ENCODE results near the gene SLC25A34. TPM values are rescaled to one million over a fixed set of nuclear protein-coding genes. Genes with fewer than 3 reads are reported as not detected.

Gene SLC25A34
- total RNA-seq, 2 donors from 2014 or later: 0.23 to 1.9 TPM

GRCh38 chr1:15707239-15707925 is 28.7 kb upstream of the SLC25A34 start:
- no peak for ATAC-seq
- Mint-ChIP-seq H3K9me3 (no peaks in the 10 kb centered on the region), H3K36me3 (peaks cover 0 to 11% of the 10 kb centered on the region in 2 donors), H3K27ac (peak overlapping the region in 1 of 2 donors; percentile 29)
- DNase-seq (ENCODE audit: low spot score in 2 of 2): no peak

- no peak for DNase-seq (ENCODE audit: low spot score in 2 of 2)
- Mint-ChIP-seq H3K36me3 (peaks cover 0 to 11% of the 10 kb centered on the region in 2 donors), H3K27ac (peak overlapping the region in 1 of 2 donors; percentile 65), H3K9me3 (no peaks in the 10 kb centered on the region)
- ATAC-seq: no peak
Observed at GRCh38 chr1:15708486-15709137, 27.4 kb upstream of the SLC25A34 start.

- ATAC-seq (no peak), DNase-seq (ENCODE audit: low spot score in 2 of 2) (no peak)
- Mint-ChIP-seq H3K27ac (peak overlapping the region in 1 of 2 donors; percentile 23), H3K9me3 (no peaks in the 10 kb centered on the region), H3K36me3 (peaks cover 0 to 11% of the 10 kb centered on the region in 2 donors)
Observed at GRCh38 chr1:15709226-15709625, 26.8 kb upstream of the SLC25A34 start.

GRCh38 chr1:15712168-15712567 is 23.9 kb upstream of the SLC25A34 start:
- Mint-ChIP-seq H3K9me3 (no peaks in the 10 kb centered on the region), H3K36me3 (no peaks in the 10 kb centered on the region), H3K27ac (no peak overlapping the region)
- DNase-seq (ENCODE audit: low spot score in 2 of 2) (no peak), ATAC-seq (no peak)

- Mint-ChIP-seq H3K36me3 (no peaks in the 10 kb centered on the region), H3K27ac (peak overlapping the region; percentile 44 to 59), H3K9me3 (no peaks in the 10 kb centered on the region)
- ATAC-seq (no peak), DNase-seq (ENCODE audit: low spot score in 2 of 2) (no peak)
Observed at GRCh38 chr1:15714406-15715136, 21.5 kb upstream of the SLC25A34 start.

GRCh38 chr1:15717418-15718125 is 18.5 kb upstream of the SLC25A34 start:
- Mint-ChIP-seq H3K9me3 (no peaks in the 10 kb centered on the region), H3K36me3 (no peaks in the 10 kb centered on the region), H3K27ac (no peak overlapping the region)
- no peak for DNase-seq (ENCODE audit: low spot score in 2 of 2)
- ATAC-seq: no peak

GRCh38 chr1:15718199-15718601 is 17.9 kb upstream of the SLC25A34 start:
- Mint-ChIP-seq H3K9me3 (no peaks in the 10 kb centered on the region), H3K36me3 (no peaks in the 10 kb centered on the region), H3K27ac (no peak overlapping the region)
- ATAC-seq: no peak
- no peak for DNase-seq (ENCODE audit: low spot score in 2 of 2)

GRCh38 chr1:15719381-15720120 is 16.5 kb upstream of the SLC25A34 start:
- Mint-ChIP-seq H3K9me3 (no peaks in the 10 kb centered on the region), H3K36me3 (no peaks in the 10 kb centered on the region), H3K27ac (peak overlapping the region in 1 of 2 donors; percentile 61)
- ATAC-seq (no peak), DNase-seq (ENCODE audit: low spot score in 2 of 2) (no peak)

- ATAC-seq: no peak
- no peak for DNase-seq (ENCODE audit: low spot score in 2 of 2)
- H3K36me3 Mint-ChIP-seq: no peaks in the 10 kb centered on the region
- H3K9me3 Mint-ChIP-seq: no peaks in the 10 kb centered on the region
- peak overlapping the region in 1 of 2 donors; percentile 10 for H3K27ac Mint-ChIP-seq
Observed at GRCh38 chr1:15720861-15721260, 15.2 kb upstream of the SLC25A34 start.

- no peaks in the 10 kb centered on the region for H3K36me3 Mint-ChIP-seq
- ATAC-seq: no peak
- H3K9me3 Mint-ChIP-seq: no peaks in the 10 kb centered on the region
- H3K27ac Mint-ChIP-seq: no peak overlapping the region
- DNase-seq (ENCODE audit: low spot score in 2 of 2): no peak
Observed at GRCh38 chr1:15722411-15722810, 13.6 kb upstream of the SLC25A34 start.

GRCh38 chr1:15722836-15723532 is 13.1 kb upstream of the SLC25A34 start:
- DNase-seq (ENCODE audit: low spot score in 2 of 2) (no peak), ATAC-seq (no peak)
- Mint-ChIP-seq H3K9me3 (no peaks in the 10 kb centered on the region), H3K27ac (peak overlapping the region in 1 of 2 donors; percentile 83), H3K36me3 (no peaks in the 10 kb centered on the region)

- DNase-seq (ENCODE audit: low spot score in 2 of 2) (no peak), ATAC-seq (no peak)
- Mint-ChIP-seq H3K9me3 (no peaks in the 10 kb centered on the region), H3K36me3 (no peaks in the 10 kb centered on the region), H3K27ac (peak overlapping the region; percentile 29 to 42)
Observed at GRCh38 chr1:15723631-15724246, 12.3 kb upstream of the SLC25A34 start.

GRCh38 chr1:15724949-15725880 is 10.8 kb upstream of the SLC25A34 start:
- Mint-ChIP-seq H3K9me3 (no peaks in the 10 kb centered on the region), H3K27ac (peak overlapping the region in 1 of 2 donors; percentile 42), H3K36me3 (no peaks in the 10 kb centered on the region)
- DNase-seq (ENCODE audit: low spot score in 2 of 2): no peak
- ATAC-seq: no peak

GRCh38 chr1:15726508-15726907 is 9.6 kb upstream of the SLC25A34 start:
- DNase-seq (ENCODE audit: low spot score in 2 of 2) (no peak), ATAC-seq (no peak)
- no peaks in the 10 kb centered on the region for H3K36me3 Mint-ChIP-seq
- no peaks in the 10 kb centered on the region for H3K9me3 Mint-ChIP-seq
- H3K27ac Mint-ChIP-seq: no peak overlapping the region

Measured in activated naive CD4-positive, alpha-beta T cell treated with anti-CD3 and anti-CD28 coated beads, Interleukin-2, amount 50 U/mL, for 72 hours (primary cell).